Hepatocyte (in vitro differentiated cells): ENCODE data around the gene SEMA5A. TPM values are rescaled to one million over a fixed set of nuclear protein-coding genes. Genes with fewer than 3 reads are reported as not detected.

Source experiments
- DNase-seq: peaks from one replicate; pipeline ENCODE4 v3.0.0-alpha.2; 2016; ENCODE audit warnings: low spot score
- H2AFZ ChIP-seq: fragments of 200-600 bp; sonication (generic); 2 replicates; pipeline ENCODE4 v1.6.0; 2016; ENCODE audit warnings: antibody characterized with exemption, mild to moderate bottlenecking
- H3K27ac ChIP-seq: fragments of 200-600 bp; sonication (generic); 2 replicates; pipeline ENCODE4 v1.5.1; 2016; ENCODE audit warnings: mild to moderate bottlenecking
- H3K27me3 ChIP-seq: fragments of 200-600 bp; sonication (generic); 2 replicates; pipeline ENCODE4 v1.6.1; 2016
- H3K36me3 ChIP-seq: fragments of 200-600 bp; sonication (generic); replicated peaks from 2 replicates; pipeline ENCODE4 v1.5.1; 2016; ENCODE audit warnings: low read depth; ENCODE audit not compliant: insufficient read depth
- H3K4me1 ChIP-seq: fragments of 200-600 bp; sonication (generic); 2 replicates; pipeline ENCODE4 v1.5.1; 2016; ENCODE audit warnings: mild to moderate bottlenecking, moderate library complexity; ENCODE audit not compliant: insufficient read depth
- H3K4me2 ChIP-seq: fragments of 200-600 bp; sonication (generic); 2 replicates; pipeline ENCODE4 v1.6.0; 2016
- H3K4me3 ChIP-seq: fragments of 200-600 bp; sonication (generic); 2 replicates; pipeline ENCODE4 v1.5.1; 2016; ENCODE audit warnings: mild to moderate bottlenecking
- H3K79me2 ChIP-seq: fragments of 200-600 bp; sonication (generic); 2 replicates; pipeline ENCODE4 v1.6.0; 2017; ENCODE audit warnings: mild to moderate bottlenecking
- H3K9me2 ChIP-seq: fragments of 200-600 bp; sonication (generic); replicated peaks from 2 replicates; pipeline ENCODE4 v1.6.0; 2017; ENCODE audit warnings: mild to moderate bottlenecking; ENCODE audit not compliant: insufficient read depth
- H3K9me3 ChIP-seq: fragments of 200-600 bp; sonication (generic); 2 replicates; pipeline ENCODE4 v1.5.1; 2016; ENCODE audit warnings: low read depth, mild to moderate bottlenecking
- H4K20me1 ChIP-seq: fragments of 200-600 bp; sonication (generic); 2 replicates; pipeline ENCODE4 v1.6.0; 2016; ENCODE audit warnings: mild to moderate bottlenecking; ENCODE audit not compliant: insufficient read depth, poor library complexity, severe bottlenecking
- CTCF ChIP-seq: fragments of 200-600 bp; sonication (generic); IDR thresholded peaks from 2 replicates; pipeline ENCODE4 v1.5.1; 2016; ENCODE audit warnings: antibody characterized with exemption, mild to moderate bottlenecking; ENCODE audit not compliant: poor library complexity
- EZH2 ChIP-seq: fragments of 200-600 bp; sonication (generic); IDR thresholded peaks from 2 replicates; pipeline ENCODE4 v1.6.1; 2016; ENCODE audit warnings: antibody characterized with exemption, mild to moderate bottlenecking, borderline replicate concordance
- EZH2phosphoT487 ChIP-seq: fragments of 200-600 bp; sonication (generic); IDR thresholded peaks from one replicate; pipeline ENCODE4 v1.6.1; 2018; ENCODE audit warnings: antibody characterized with exemption, mild to moderate bottlenecking, low read depth, moderate library complexity; ENCODE audit not compliant: unreplicated experiment, severe bottlenecking
- WGBS: methylation state at CpG from one replicate; pipeline ENCODE4 v1.1.6; 2016; ENCODE audit warnings: low lambda C conversion rate; ENCODE audit errors: missing lambda C conversion rate; 5-methylcytosine and 5-hydroxymethylcytosine counted together
- polyA plus RNA-seq: library from polyadenylated mRNA; unstranded; fragments of >200 nt; fragmentation: Nextera tagmentation; extraction: Ambion mirVana; gene quantifications from 2 replicates; pipeline ENCODE4 v1.2.1, GENCODE V29; 2016
- total RNA-seq: library from RNA; depleted of rRNA; stranded (reverse); fragments of >200 nt; gene quantifications from 2 replicates; pipeline ENCODE4 v1.2.3, GENCODE V29; 2014

Gene SEMA5A
- total and polyA plus RNA-seq, 2 experiments from 2014 or later, result 10.7 to 21.7 TPM

DNA sequence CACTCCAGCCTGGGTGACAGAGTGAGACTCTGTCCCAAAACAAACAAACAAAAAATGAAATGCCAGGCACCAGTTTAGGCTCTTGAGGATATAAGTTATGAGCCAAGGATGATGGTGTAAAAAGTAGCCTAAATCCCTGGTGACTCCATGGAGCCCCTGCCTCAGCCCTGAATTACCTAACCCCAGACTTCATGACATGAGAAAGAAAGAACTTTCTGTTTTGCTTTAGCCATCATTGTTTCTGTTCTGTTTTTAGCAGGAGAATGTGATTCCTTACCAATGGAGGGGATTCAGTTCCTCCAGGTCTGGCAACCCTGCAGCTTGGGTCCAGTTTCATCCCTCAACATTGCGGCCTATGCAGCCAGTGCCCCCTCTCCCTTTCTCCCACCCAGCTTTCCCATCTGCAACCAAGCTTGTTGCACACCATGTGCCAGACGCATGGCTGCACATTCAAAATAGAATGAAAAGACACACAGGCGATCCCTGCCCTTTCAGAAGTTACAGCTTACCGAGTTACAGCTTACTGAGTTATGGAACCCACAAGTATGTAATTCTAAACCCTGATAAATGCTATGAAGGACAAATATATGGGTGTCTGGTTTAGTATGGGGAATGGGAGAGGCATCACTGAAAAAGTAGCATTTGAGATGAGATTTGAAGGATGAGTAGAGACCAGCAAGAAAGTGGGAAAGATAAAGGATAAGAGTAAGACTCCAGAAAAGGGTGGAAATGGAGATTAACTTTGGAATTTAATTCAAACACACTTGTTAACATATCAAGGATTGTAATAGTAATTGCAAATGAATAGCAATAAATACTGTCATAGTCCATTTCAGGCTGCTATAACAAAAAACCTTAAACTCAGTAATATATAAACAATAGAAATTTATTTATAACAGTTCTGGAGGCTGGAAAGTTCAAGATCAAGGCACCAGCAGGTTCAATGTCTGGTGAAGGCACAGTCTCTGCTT is 6.0 kb upstream of the SEMA5A start:
- Histone ChIP-seq H3K9me3 (no peaks in the 10 kb centered on the region), H3K4me1 (peaks cover 19% of the 10 kb centered on the region), H3K9me2 (no peaks in the 10 kb centered on the region), H3K4me3 (no peak overlapping the region), H3K36me3 (no peaks in the 10 kb centered on the region), H3K27me3 (no peaks in the 10 kb centered on the region), H3K4me2 (no peak overlapping the region), H2AFZ (no peak overlapping the region), H3K79me2 (peaks cover 29% of the 10 kb centered on the region), H3K27ac (no peak overlapping the region), H4K20me1 (no peaks in the 10 kb centered on the region)
- no peak for DNase-seq
- no peak for TF ChIP-seq EZH2
- TF ChIP-seq CTCF, result no peak
- TF ChIP-seq EZH2phosphoT487, result no peak
- 92% methylated on average over 4 of the region's 4 CpGs for WGBS

DNA sequence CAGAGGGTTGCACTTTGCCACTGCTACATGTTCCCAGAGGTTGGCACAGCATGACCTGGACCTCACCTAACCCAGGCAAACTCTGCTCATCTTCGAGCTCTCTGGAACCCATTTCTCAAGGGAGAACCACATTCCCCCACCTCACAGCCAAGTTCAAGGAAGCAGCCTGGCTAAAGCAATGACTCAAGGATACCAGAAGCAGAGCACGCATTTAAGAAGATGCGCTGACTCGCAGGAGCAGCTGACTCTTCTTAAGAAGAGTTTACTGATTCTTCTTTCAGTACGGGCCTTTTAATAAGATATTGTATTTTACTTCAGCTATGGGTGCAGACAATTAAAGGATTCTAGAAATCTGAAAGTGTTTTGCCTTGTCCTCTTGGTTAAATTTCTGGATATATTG is 4.1 kb upstream of the SEMA5A start:
- no peak for TF ChIP-seq CTCF
- TF ChIP-seq EZH2, result no peak
- no peak for TF ChIP-seq EZH2phosphoT487
- no peak for DNase-seq
- Histone ChIP-seq H2AFZ (no peak overlapping the region), H3K36me3 (no peaks in the 10 kb centered on the region), H3K79me2 (peaks cover 43% of the 10 kb centered on the region), H3K9me2 (no peaks in the 10 kb centered on the region), H3K4me1 (peaks cover 19% of the 10 kb centered on the region), H3K9me3 (no peaks in the 10 kb centered on the region), H3K4me3 (no peak overlapping the region), H3K27ac (no peak overlapping the region), H3K4me2 (no peak overlapping the region), H3K27me3 (no peaks in the 10 kb centered on the region), H4K20me1 (no peaks in the 10 kb centered on the region)
- WGBS, result 94% methylated on average over 5 of the region's 5 CpGs

GRCh38 chr5:9547122-9547947 is 1.5 kb upstream of the SEMA5A start:
- Histone ChIP-seq H3K4me1 (peaks cover 10% of the 10 kb centered on the region), H3K9me2 (no peaks in the 10 kb centered on the region), H3K9me3 (no peaks in the 10 kb centered on the region), H3K36me3 (no peaks in the 10 kb centered on the region), H3K4me2 (peak overlapping the region; percentile 72), H3K27ac (peak overlapping the region; percentile 95), H3K79me2 (peaks cover 53% of the 10 kb centered on the region), H3K4me3 (peak overlapping the region; percentile 55), H3K27me3 (peaks cover 5% of the 10 kb centered on the region), H4K20me1 (no peaks in the 10 kb centered on the region), H2AFZ (peak overlapping the region; percentile 46)
- DNase-seq, result peak; percentile 58
- WGBS, result 47% methylated on average over 18 of the region's 18 CpGs
- TF ChIP-seq EZH2phosphoT487, result no peak
- no peak for TF ChIP-seq EZH2
- no peak for TF ChIP-seq CTCF
